Activated naive CD8-positive, alpha-beta T cell treated with anti-CD3 and anti-CD28 coated beads, Interleukin-2, amount 50 U/mL, for 24 hours (primary cell): ENCODE measurements around the gene GABARAPL1.

Source experiments
- ATAC-seq: fragments of 150-1000 bp; cut with Tn5 transposase; one replicate; pipeline ENCODE4 v1.10.0; 2021
- DNase-seq: peaks from one replicate; pipeline ENCODE4 v3.0.0; 2021
- H3K27ac Mint-ChIP-seq: one replicate; pipeline ENCODE4 v1.8.0; 2021; ENCODE audit warnings: mild to moderate bottlenecking, mixed read lengths
- H3K27me3 Mint-ChIP-seq: one replicate; pipeline ENCODE4 v1.8.0; 2021; ENCODE audit warnings: mixed read lengths
- H3K36me3 Mint-ChIP-seq: one replicate; pipeline ENCODE4 v1.8.0; 2021; ENCODE audit warnings: low read depth, mixed read lengths
- H3K4me1 Mint-ChIP-seq: one replicate; pipeline ENCODE4 v1.8.0; 2021; ENCODE audit warnings: mixed read lengths
- H3K4me3 Mint-ChIP-seq: one replicate; pipeline ENCODE4 v1.8.0; 2021; ENCODE audit warnings: mild to moderate bottlenecking, moderate library complexity, mixed read lengths
- H3K9me3 Mint-ChIP-seq: one replicate; pipeline ENCODE4 v1.8.0; 2021; ENCODE audit warnings: mixed read lengths

The GABARAPL1 gene

DNA sequence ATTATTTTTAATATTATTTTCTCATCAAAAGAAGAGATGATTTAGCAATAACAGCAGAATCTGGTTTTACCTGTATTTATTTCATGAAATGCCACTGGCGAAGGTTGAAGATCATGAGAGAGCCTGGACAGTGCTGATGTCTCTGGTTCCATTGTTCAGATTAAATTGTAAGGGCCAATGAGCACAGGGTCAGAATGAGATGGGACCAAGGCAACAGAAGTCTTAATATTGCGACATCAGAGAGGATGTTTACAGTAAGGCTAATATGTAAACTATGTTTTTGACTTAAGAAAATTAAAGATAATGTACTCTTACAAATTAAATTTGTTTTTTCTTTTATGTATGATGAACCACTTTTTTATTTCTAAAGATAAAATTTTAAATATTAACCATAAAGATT lies 59.8 kb downstream of the GABARAPL1 start:
- peaks cover 2% of the 10 kb centered on the region for H3K36me3 Mint-ChIP-seq
- peaks cover 13% of the 10 kb centered on the region for H3K4me1 Mint-ChIP-seq
- peaks cover 5% of the 10 kb centered on the region for H3K27me3 Mint-ChIP-seq
- no peak for DNase-seq
- H3K9me3 Mint-ChIP-seq: peaks cover 6% of the 10 kb centered on the region
- ATAC-seq: no peak
- H3K27ac Mint-ChIP-seq: no peak overlapping the region
- no peak overlapping the region for H3K4me3 Mint-ChIP-seq
